Ectodermal cell (in vitro differentiated cells): ENCODE data around the gene FGF21.

Source experiments
- H3K27ac ChIP-seq: 2 replicates; pipeline ENCODE4 v1.7.0; 2013; ENCODE audit warnings: mild to moderate bottlenecking, low read depth, low read length; ENCODE audit not compliant: insufficient read depth, poor library complexity, severe bottlenecking
- H3K27me3 ChIP-seq: 2 replicates; pipeline ENCODE4 v1.7.0; 2013; ENCODE audit warnings: mild to moderate bottlenecking, low read length; ENCODE audit not compliant: insufficient read depth, control insufficient read depth, poor library complexity, severe bottlenecking
- H3K36me3 ChIP-seq: one replicate; pipeline ENCODE4 v1.7.0; 2013; ENCODE audit warnings: low read length; ENCODE audit not compliant: control insufficient read depth, insufficient read depth
- H3K4me1 ChIP-seq: one replicate; pipeline ENCODE4 v1.7.0; 2013; ENCODE audit warnings: low read length; ENCODE audit not compliant: control insufficient read depth, insufficient read depth
- H3K4me3 ChIP-seq: 2 replicates; pipeline ENCODE4 v1.7.0; 2013; ENCODE audit warnings: low read depth, low read length, control low read depth; ENCODE audit not compliant: insufficient read depth
- H3K9me3 ChIP-seq: 2 replicates; pipeline ENCODE4 v1.7.0; 2013; ENCODE audit warnings: mild to moderate bottlenecking, low read length, moderate library complexity; ENCODE audit not compliant: control insufficient read depth
- WGBS, 2 experiments: methylation state at CpG; one replicate each; pipeline ENCODE4 v1.1.7; 2013; ENCODE audit warnings: missing lambda C conversion rate in 2 of 2; 5-methylcytosine and 5-hydroxymethylcytosine counted together

The FGF21 gene

DNA sequence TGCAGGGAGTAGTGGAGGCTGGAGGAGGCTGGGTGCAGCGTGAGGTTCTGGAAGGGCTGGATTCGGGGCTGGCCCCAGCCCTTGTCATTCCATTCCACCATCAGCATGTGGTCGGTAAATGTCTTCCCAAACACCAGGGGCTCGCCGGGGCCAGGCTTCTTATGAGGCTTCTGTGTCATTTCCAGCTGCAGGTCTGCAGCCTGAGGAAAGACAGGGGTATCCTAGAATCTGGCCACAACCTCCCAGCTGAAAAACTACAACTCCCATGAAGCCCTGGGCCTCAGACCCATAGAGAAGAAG, 51.1 kb downstream of the FGF21 start:
- Histone ChIP-seq H3K27me3 (no peaks in the 10 kb centered on the region), H3K9me3 (no peaks in the 10 kb centered on the region), H3K4me1 (peaks cover 19% of the 10 kb centered on the region), H3K27ac (no peak overlapping the region), H3K36me3 (no peaks in the 10 kb centered on the region), H3K4me3 (no peak overlapping the region)
- WGBS, 2 experiments, result 52 to 57% methylated on average over 5 of the region's 5 CpGs

DNA sequence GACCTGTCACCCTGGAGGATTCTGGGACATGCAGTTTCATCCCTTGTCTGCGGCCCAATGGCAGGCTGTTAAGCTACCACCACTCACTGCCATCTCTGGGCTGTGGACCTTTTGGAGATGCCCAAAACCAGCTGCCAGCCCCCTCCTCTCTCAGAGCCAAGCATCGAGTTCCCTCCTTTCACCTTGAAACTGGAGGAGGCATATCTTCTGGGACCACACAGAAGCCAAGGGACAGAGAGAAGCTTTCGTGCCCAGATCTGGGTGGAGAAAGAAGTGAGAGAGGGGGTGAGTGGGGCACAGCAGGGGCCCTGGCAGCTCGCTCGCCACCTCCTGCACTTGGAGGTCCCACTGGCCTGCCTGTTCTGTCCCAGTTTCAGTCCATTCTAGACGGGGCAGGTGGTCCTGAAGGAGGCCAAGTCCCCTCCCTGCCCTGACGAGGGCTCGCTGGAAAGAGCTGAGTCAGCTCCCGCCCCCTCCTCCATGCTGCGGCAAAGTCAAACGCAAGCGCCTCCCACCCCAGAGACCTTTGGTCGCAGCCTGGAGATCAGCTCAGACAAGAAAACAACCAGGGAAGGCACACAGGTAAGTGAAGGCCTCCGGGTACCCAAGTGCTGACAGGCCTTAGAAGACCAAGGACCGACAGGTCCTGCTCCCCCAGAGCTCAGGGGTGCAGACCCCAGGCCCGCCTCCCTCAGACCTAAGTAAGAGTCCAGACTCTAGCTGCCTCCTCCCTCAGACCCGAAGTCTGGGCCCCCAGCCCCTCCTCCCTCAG, 51.7 kb downstream of the FGF21 start:
- Histone ChIP-seq H3K9me3 (no peaks in the 10 kb centered on the region), H3K4me1 (peaks cover 19% of the 10 kb centered on the region), H3K36me3 (no peaks in the 10 kb centered on the region), H3K4me3 (no peak overlapping the region), H3K27ac (peak overlapping the region; percentile 50), H3K27me3 (no peaks in the 10 kb centered on the region)
- WGBS, 2 experiments, result 49 to 52% methylated on average over 17 of the region's 17 CpGs

DNA sequence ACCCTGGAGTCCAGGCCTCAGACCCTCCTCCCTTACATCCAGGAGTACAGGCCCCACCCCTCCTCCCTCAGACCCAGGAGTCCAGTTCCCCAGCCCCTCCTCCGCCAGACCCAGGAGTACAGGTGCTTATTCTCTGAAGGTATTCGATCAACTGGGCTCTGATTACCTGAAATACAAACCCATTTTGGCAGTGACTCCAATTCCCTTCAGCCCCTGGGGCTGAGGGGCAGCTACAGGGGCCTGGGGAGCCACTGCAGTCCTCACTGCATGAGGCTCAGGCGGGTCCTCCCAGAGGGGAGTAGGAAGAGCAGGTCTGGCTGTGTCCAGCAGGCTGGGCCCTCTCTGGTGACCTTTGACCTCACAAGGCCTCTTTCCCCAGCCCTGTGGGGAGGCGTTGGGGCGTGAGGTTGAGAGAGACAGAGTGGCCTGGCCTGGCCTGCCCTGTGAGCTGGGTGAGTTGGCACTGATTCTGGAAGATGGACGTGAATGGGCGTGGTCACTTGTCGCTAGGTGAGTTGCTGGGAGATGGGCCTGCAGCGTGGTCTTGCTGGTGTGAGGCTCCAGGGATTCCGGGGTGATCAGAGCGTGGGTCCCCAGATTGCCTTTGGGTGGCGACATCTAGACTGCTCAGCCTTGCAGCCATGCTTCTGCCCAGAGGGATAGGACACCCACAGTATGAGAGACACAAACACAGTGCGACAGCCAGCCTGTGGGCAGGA, 52.4 kb downstream of the FGF21 start:
- Histone ChIP-seq H3K4me1 (peaks cover 19% of the 10 kb centered on the region), H3K36me3 (no peaks in the 10 kb centered on the region), H3K27me3 (no peaks in the 10 kb centered on the region), H3K4me3 (no peak overlapping the region), H3K9me3 (no peaks in the 10 kb centered on the region), H3K27ac (peak overlapping the region; percentile 26)
- WGBS, 2 experiments, result 85 to 89% methylated on average over 13 of the region's 13 CpGs
